ENCODE results near the gene CACTIN. TPM values are rescaled to one million over a fixed set of nuclear protein-coding genes. Genes with fewer than 3 reads are reported as not detected.

CACTIN gene
- total RNA-seq, 1 experiment from 2014 or later: 18.6 TPM

DNA sequence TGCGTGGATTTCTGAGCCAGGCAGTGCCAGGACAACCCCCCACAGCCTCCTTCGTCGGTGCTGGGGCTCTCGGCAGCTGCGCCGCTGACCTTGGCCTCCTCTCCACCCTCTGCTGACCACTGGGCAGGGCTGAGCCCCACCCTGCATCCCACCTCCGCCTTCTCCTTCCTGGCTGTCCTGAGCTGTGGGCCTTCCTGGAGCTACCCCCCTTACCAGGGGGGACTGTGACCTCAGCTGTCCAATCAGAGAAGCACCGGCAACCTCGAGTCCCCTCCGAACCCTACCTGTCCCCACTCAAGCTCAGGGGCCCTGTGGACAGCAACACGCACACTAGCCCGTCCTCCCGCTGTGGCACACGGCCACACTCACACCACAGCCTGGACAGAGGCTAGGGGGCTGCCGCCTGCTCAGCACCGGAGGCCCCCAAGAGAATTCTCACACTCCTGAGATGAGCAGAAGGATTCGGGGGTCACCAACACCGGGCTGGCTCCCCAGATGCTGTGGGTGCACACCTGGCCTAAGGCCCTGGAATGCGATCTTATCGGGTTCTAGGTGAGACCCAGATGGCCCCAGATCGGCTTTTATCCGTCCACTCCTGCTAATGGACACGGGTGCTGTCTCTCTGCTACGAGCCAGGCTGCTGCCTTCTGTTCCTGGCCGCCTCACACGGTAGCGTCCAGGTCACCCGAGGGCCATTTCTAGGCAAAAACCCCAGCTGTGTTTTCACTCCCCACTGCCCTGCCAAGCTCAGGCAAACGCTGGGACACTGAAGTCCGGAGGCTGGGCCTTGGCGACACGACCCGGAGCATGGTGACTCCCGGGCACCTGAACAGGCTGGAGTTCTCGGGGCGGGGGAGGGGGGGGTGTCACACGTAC is 32.5 kb upstream of the CACTIN start:
- TF ChIP-seq EZH2 (IDR thresholded peaks at IDR 0.05; ENCODE audit: low read depth) (no peak), CTCF (conservative IDR thresholded peaks at IDR 0.05) (no peak)
- DNase-seq: no peak
- Histone ChIP-seq H3K79me2 (ENCODE audit: low read depth) (no peaks in the 10 kb centered on the region), H3F3A (ENCODE audit: insufficient read depth, low read depth) (no peaks in the 10 kb centered on the region), H3K9me3 (ENCODE audit: insufficient read depth, low read depth) (no peaks in the 10 kb centered on the region), H2AFZ (no peak overlapping the region), H3K27ac (no peak overlapping the region), H3K36me3 (ENCODE audit: low read depth) (no peaks in the 10 kb centered on the region), H4K20me1 (ENCODE audit: insufficient read depth) (no peaks in the 10 kb centered on the region), H3K27me3 (ENCODE audit: insufficient read depth, low read depth) (no peaks in the 10 kb centered on the region), H3K9me2 (ENCODE audit: insufficient read depth) (no peaks in the 10 kb centered on the region), H3K4me3 (no peak overlapping the region), H3K4me2 (no peak overlapping the region), H3K4me1 (replicated peaks; ENCODE audit: insufficient read depth) (no peaks in the 10 kb centered on the region)
- intact Hi-C loops (cut with micrococcal nuclease; ENCODE audit: unreplicated experiment): no loop called here
- no TSS peak for BruUV-seq (replicated peaks)
- CTCF ChIA-PET: no interaction called here
- POLR2A ChIA-PET (ENCODE audit: unreplicated experiment): no interaction called here

DNA sequence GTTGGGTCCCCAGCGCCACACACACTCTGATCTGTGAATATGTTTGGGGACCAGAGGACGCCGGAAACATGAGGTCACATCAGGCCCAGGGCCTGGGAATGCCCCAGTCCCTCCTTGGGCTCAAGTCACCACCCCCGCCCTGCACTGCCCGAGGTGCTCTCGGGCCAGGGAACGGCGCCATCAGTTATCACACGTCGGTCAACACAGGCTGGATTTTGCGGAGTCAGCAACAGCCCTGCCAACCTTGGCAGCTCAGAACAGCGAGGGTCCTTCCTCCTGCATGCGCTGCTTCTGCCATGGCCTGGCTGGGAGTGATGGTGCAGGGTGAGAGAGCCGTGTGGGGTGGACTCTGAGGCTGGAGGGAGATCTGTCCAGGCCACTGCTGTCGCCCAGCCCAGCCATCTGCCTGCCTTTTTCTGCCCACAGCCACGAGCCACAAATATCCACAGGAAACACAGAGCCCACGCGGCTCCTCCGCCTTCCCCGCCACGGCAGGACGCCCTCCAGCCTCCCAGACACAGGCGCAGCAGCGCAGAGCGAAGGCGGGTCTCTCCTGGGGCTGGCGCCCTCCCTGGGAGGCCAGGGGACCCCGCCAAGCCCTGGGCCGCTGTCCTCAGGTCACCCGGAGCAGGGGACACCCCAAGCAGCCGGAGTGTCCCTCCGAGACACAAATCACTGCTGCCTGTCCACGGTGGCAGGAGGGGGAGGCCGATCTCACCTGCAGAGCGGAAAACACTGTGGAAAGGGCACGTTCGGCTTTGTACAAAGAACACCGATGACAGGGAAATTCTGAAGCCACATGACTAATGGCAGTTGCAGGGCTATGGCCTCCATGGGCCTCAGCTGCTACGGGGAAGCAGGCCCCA is 31.6 kb upstream of the CACTIN start:
- POLR2A ChIA-PET (ENCODE audit: unreplicated experiment): no interaction called here

More for the DNA sequence above, 31.6 kb upstream of the CACTIN start:
- BruUV-seq (replicated peaks): no TSS peak
- Histone ChIP-seq H3K9me2 (ENCODE audit: insufficient read depth) (no peaks in the 10 kb centered on the region), H2AFZ (no peak overlapping the region), H4K20me1 (ENCODE audit: insufficient read depth) (no peaks in the 10 kb centered on the region), H3K36me3 (ENCODE audit: low read depth) (no peaks in the 10 kb centered on the region), H3F3A (ENCODE audit: insufficient read depth, low read depth) (no peaks in the 10 kb centered on the region), H3K4me3 (no peak overlapping the region), H3K4me1 (replicated peaks; ENCODE audit: insufficient read depth) (no peaks in the 10 kb centered on the region), H3K4me2 (no peak overlapping the region), H3K9me3 (ENCODE audit: insufficient read depth, low read depth) (no peaks in the 10 kb centered on the region), H3K27me3 (ENCODE audit: insufficient read depth, low read depth) (no peaks in the 10 kb centered on the region), H3K27ac (no peak overlapping the region), H3K79me2 (ENCODE audit: low read depth) (no peaks in the 10 kb centered on the region)
- CTCF ChIA-PET: no interaction called here
- TF ChIP-seq EZH2 (IDR thresholded peaks at IDR 0.05; ENCODE audit: low read depth) (no peak), CTCF (conservative IDR thresholded peaks at IDR 0.05) (no peak)
- intact Hi-C loops (cut with micrococcal nuclease; ENCODE audit: unreplicated experiment): no loop called here
- no peak for DNase-seq
